ENCODE results near the gene PDPN.

DNA sequence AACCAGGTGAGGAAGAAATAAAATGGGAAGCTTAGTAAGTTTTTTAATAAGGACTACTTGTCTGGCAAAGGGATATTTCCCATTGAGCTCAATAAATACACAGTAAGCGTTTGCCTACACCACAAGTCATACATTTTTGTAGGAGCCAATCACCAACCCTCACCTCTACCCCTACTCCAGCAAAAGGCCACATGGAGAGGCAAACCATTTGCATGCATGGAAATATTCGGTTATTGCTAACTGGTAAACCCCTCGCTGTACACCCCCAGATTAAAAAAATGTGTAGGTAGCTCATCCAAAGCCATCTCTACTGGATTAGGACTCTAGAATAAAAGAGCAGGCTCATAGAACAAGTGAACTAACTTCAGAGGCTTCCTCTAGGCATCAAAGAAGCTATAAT is 21.1 kb downstream of the PDPN start:
- TF ChIP-seq, protein P1, sequence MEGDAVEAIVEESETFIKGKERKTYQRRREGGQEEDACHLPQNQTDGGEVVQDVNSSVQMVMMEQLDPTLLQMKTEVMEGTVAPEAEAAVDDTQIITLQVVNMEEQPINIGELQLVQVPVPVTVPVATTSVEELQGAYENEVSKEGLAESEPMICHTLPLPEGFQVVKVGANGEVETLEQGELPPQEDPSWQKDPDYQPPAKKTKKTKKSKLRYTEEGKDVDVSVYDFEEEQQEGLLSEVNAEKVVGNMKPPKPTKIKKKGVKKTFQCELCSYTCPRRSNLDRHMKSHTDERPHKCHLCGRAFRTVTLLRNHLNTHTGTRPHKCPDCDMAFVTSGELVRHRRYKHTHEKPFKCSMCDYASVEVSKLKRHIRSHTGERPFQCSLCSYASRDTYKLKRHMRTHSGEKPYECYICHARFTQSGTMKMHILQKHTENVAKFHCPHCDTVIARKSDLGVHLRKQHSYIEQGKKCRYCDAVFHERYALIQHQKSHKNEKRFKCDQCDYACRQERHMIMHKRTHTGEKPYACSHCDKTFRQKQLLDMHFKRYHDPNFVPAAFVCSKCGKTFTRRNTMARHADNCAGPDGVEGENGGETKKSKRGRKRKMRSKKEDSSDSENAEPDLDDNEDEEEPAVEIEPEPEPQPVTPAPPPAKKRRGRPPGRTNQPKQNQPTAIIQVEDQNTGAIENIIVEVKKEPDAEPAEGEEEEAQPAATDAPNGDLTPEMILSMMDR (IDR thresholded peaks at IDR 0.05; ENCODE audit: insufficient read depth, low read depth, low read length), result no peak
- TF ChIP-seq EZH2 (IDR thresholded peaks at IDR 0.05; ENCODE audit: insufficient read depth, low read length), result no peak
